HepG2 (cell line): ENCODE results near the gene ARHGAP15. TPM values are rescaled to one million over a fixed set of nuclear protein-coding genes. Genes with fewer than 3 reads are reported as not detected.

ENCODE experiments used
- ATAC-seq: fragments of 200-7000 bp; cut with Tn5 transposase; 3 replicates; pipeline ENCODE4 v1.9.1; 2020; ENCODE audit warnings: mild to moderate bottlenecking, moderate library complexity
- BruUV-seq: library from RNA; stranded (reverse); fragments of 400-500 nt; replicated peaks from 2 replicates; lab custom pipeline; 2021; lab: Mats Ljungman, UMichigan
- CTCF ChIA-PET: fragments of 300-600 bp; formaldehyde crosslinking; extraction: SDS; loops from one replicate; lab custom pipeline; 2021; ENCODE audit warnings: low total read pairs, inconsistent platforms, low intra/inter-chr PET ratio; lab: Yijun Ruan, JAX
- POLR2A ChIA-PET: fragments of 350-600 bp; sonication (Branson Sonifier 250); formaldehyde crosslinking; loops from one replicate; lab custom pipeline; 2020; ENCODE audit warnings: antibody characterized with exemption, inconsistent platforms; lab: Yijun Ruan, JAX
- DNase-seq: peaks from one replicate; pipeline ENCODE4 v3.0.0-alpha.2; 2015; ENCODE audit warnings: low spot score
- FAIRE-seq: peaks from 3 replicates; lab custom pipeline; 2011; peaks lifted over from hg19 to GRCh38; lab: Jason Lieb, UNC
- H2AFZ ChIP-seq: one replicate; pipeline ENCODE4 v1.6.1; 2011; ENCODE audit warnings: low read length, inconsistent platforms
- H3K27ac ChIP-seq: fragments of 300-600 bp; 3 replicates; pipeline ENCODE4 v1.8.0; 2011; ENCODE audit warnings: mixed run types, mild to moderate bottlenecking, mixed read lengths, low read length, inconsistent platforms; ENCODE audit not compliant: insufficient read depth; ENCODE audit errors: extremely low read length
- H3K27me3 ChIP-seq, 2 experiments: fragments of 200-600 bp in 1 of 2; 2 replicates in 1 of 2; 3 replicates in 1 of 2; pipeline versions ENCODE4 v1.6.0 to v1.8.0; 2011; ENCODE audit warnings: low read length in 2 of 2, mild to moderate bottlenecking in 2 of 2, moderate library complexity in 2 of 2, inconsistent platforms in 1 of 2; ENCODE audit not compliant: insufficient read depth in 2 of 2, control insufficient read depth in 1 of 2
- H3K36me3 ChIP-seq, 2 experiments: fragments of 200-600 bp in 1 of 2; replicated peaks in 1 of 2; 2 replicates in 1 of 2; 3 replicates in 1 of 2; pipeline versions ENCODE4 v1.5.1 to v1.8.0; 2011; ENCODE audit warnings: low read length in 2 of 2, inconsistent platforms in 1 of 2; ENCODE audit not compliant: insufficient read depth in 2 of 2, control insufficient read depth in 1 of 2
- H3K4me1 ChIP-seq: 2 replicates; pipeline ENCODE4 v1.5.1; 2012; ENCODE audit warnings: low read length, inconsistent platforms; ENCODE audit not compliant: insufficient read depth
- H3K4me2 ChIP-seq: 2 replicates; pipeline ENCODE4 v1.6.0; 2011; ENCODE audit warnings: low read depth, low read length, inconsistent platforms
- H3K4me3 ChIP-seq, 3 experiments: fragments of 200-600 bp in 1 of 3; sonication (generic), shearing (Covaris generic) in 1 of 3; replicated peaks in 1 of 3; 2 replicates each; pipeline ENCODE4 v1.5.1; 2011 to 2016; ENCODE audit warnings: low read length in 3 of 3, inconsistent platforms in 2 of 3, low read depth in 2 of 3, mild to moderate bottlenecking in 2 of 3, control low read depth in 1 of 3, mixed read lengths in 1 of 3; ENCODE audit not compliant: insufficient read depth in 1 of 3
- H3K79me2 ChIP-seq: one replicate; pipeline ENCODE4 v1.6.1; 2011; ENCODE audit warnings: low read length, inconsistent platforms; ENCODE audit not compliant: insufficient read depth
- H3K9ac ChIP-seq: 2 replicates; pipeline ENCODE4 v1.6.0; 2011; ENCODE audit warnings: mild to moderate bottlenecking, low read depth, low read length, inconsistent platforms; ENCODE audit not compliant: insufficient read depth
- H3K9me3 ChIP-seq: 2 replicates; pipeline ENCODE4 v1.5.1; 2012; ENCODE audit warnings: mild to moderate bottlenecking, low read length
- H4K20me1 ChIP-seq: 2 replicates; pipeline ENCODE4 v1.6.0; 2011; ENCODE audit warnings: inconsistent platforms, mild to moderate bottlenecking, low read length, moderate library complexity; ENCODE audit not compliant: insufficient read depth
- BCL6 ChIP-seq: IDR thresholded peaks from 2 replicates; pipeline ENCODE4 v1.6.1; 2016; ENCODE audit warnings: missing genetic modification reagents, missing compliant biosample characterization
- FOXM1 ChIP-seq: sonication (generic); formaldehyde crosslinking; IDR thresholded peaks from 2 replicates; pipeline ENCODE4 v1.5.0; 2020; ENCODE audit warnings: missing genetic modification reagents
- HOXA3 ChIP-seq: sonication (generic); formaldehyde crosslinking; IDR thresholded peaks from 2 replicates; pipeline ENCODE4 v1.5.0; 2020; ENCODE audit warnings: missing genetic modification reagents
- SUZ12 ChIP-seq: fragments of 150-350 bp; IDR thresholded peaks from 2 replicates; pipeline ENCODE4 v1.6.1; 2014; ENCODE audit warnings: low read depth, low read length
- ZNF138 ChIP-seq: sonication (generic); formaldehyde crosslinking; IDR thresholded peaks from 2 replicates; pipeline ENCODE4 v1.5.0; 2020; ENCODE audit warnings: mild to moderate bottlenecking, low read depth, missing genetic modification reagents
- WGBS: methylation state at CpG from one replicate; pipeline ENCODE4 v1.1.6; 2017; ENCODE audit warnings: low lambda C conversion rate; 5-methylcytosine and 5-hydroxymethylcytosine counted together
- in situ Hi-C: cut with HindIII; loops from 2 replicates; pipeline ENCODE4 v1.10.0; 2017; ENCODE audit warnings: low pct_unique_long_range_greater_than_20kb; ENCODE audit not compliant: extremely low pct_ligation_motif_present
- intact Hi-C: fragments of 100-400 bp; cut with micrococcal nuclease; formaldehyde crosslinking; loops from one replicate; pipeline ENCODE4 v1.10.0; 2022; ENCODE audit not compliant: unreplicated experiment
- polyA plus RNA-seq, 8 experiments: library from polyadenylated mRNA; depleted of rRNA in 3 of 8; stranded (reverse) in 7 of 8; unstranded in 1 of 8; fragments of >200 nt; fragmentation: Illumina TruSeq in 4 of 8; extraction: Trizol in 4 of 8; gene quantifications; 2 replicates each; pipeline versions ENCODE4 v1.2.1 to v1.2.3, GENCODE V29; 2011 to 2016; ENCODE audit warnings: low read depth in 4 of 8, missing spikeins in 1 of 8, mixed read lengths in 1 of 8; ENCODE audit not compliant: insufficient read depth in 1 of 8
- total RNA-seq, 5 experiments: library from RNA; depleted of rRNA; stranded (reverse); fragments of >200 nt; fragmentation: Illumina TruSeq; extraction: Trizol; gene quantifications; 2 replicates each; pipeline ENCODE4 v1.2.3, GENCODE V29; 2016; ENCODE audit warnings: low read depth in 1 of 5
- TF ChIP-seq, protein P1 (sequence below): sonication (generic); formaldehyde crosslinking; IDR thresholded peaks from 2 replicates; pipeline ENCODE4 v1.8.1; 2023; ENCODE audit warnings: missing genetic modification reagents, inconsistent platforms, borderline replicate concordance
- TF ChIP-seq, protein P2 (sequence below): sonication (generic); formaldehyde crosslinking; IDR thresholded peaks from 2 replicates; pipeline ENCODE4 v1.5.0; 2020; ENCODE audit warnings: mild to moderate bottlenecking, missing genetic modification reagents, borderline replicate concordance

ARHGAP15 gene
- total and polyA plus RNA-seq, 2 of the 13 experiments (the other 11 are each of a cell fraction or from before 2014, with no cell fraction given), result 0.04 TPM; not detected in 1

DNA sequence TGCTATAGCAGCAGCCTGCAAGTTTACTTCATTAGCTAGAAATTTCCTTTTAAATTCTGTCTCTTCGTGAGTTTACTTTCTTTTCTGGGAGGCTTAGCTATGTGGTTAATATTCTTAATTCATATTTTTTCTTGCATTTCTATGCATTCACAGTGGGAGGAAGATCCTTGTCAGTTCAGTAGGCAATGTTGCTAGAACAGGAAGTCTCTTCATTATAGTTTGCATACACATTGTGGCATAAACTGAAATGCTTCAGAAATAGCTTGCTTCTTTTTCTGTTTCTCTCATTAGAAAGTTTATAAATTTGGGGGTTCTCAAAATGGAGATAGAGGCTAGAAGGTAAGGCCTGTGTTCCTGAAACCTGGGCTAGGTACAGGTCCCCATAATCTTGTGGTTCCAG is 8.1 kb upstream of the ARHGAP15 start:
- no peaks in the 10 kb centered on the region for H4K20me1 ChIP-seq
- peaks cover 9% of the 10 kb centered on the region; the same call in 1 of the 2 replicates for H3K4me1 ChIP-seq
- no peaks in the 10 kb centered on the region for H3K36me3 ChIP-seq
- 2% methylated on average over 1 of the region's 1 CpG for WGBS
- no peak overlapping the region for H3K9ac ChIP-seq
- no peaks in the 10 kb centered on the region for H3K9me3 ChIP-seq
- H3K4me2 ChIP-seq, result no peak overlapping the region
- no peak overlapping the region for H3K4me3 ChIP-seq
- TF ChIP-seq, protein P1, sequence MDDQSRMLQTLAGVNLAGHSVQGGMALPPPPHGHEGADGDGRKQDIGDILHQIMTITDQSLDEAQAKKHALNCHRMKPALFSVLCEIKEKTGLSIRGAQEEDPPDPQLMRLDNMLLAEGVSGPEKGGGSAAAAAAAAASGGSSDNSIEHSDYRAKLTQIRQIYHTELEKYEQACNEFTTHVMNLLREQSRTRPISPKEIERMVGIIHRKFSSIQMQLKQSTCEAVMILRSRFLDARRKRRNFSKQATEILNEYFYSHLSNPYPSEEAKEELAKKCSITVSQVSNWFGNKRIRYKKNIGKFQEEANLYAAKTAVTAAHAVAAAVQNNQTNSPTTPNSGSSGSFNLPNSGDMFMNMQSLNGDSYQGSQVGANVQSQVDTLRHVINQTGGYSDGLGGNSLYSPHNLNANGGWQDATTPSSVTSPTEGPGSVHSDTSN (CRISPR knock-in tag), result no peak
- H2AFZ ChIP-seq, result no peak overlapping the region
- H3K27ac ChIP-seq, result no peak overlapping the region
- in situ Hi-C loops, result no loop called here
- no peaks in the 10 kb centered on the region for H3K27me3 ChIP-seq
- CTCF ChIA-PET, result no interaction called here
- BruUV-seq, result no TSS peak
- ATAC-seq (no peak), DNase-seq (no peak), FAIRE-seq (no peak)
- POLR2A ChIA-PET, result no interaction called here
- no peaks in the 10 kb centered on the region for H3K79me2 ChIP-seq
- intact Hi-C loops, result no loop called here

DNA sequence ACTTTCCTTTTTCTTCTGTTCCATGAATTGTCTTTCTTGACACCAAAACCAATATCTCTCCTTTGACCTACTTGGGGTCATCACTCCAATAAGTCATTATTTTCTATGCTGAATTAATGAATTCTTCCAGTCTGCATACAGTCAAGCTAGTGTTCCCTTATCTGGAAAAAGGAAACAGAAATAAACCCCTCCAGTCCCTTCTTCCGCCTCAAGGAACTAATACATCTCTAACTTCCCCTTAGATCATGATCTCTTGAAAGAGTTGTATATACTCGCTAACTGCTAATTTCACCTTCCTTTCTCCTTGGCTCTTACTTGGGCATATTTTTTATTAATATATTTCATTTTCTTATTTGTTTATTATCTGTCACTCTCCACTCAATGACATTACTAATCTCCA is 7.3 kb upstream of the ARHGAP15 start:
- no peak overlapping the region for H3K9ac ChIP-seq
- DNase-seq (no peak), FAIRE-seq (no peak), ATAC-seq (no peak)
- H3K36me3 ChIP-seq, result no peaks in the 10 kb centered on the region
- peaks cover 9% of the 10 kb centered on the region; the same call in 1 of the 2 replicates for H3K4me1 ChIP-seq
- in situ Hi-C loops (no loop called here), intact Hi-C loops (no loop called here)
- BruUV-seq, result no TSS peak
- no peaks in the 10 kb centered on the region for H3K9me3 ChIP-seq
- TF ChIP-seq, protein P2, sequence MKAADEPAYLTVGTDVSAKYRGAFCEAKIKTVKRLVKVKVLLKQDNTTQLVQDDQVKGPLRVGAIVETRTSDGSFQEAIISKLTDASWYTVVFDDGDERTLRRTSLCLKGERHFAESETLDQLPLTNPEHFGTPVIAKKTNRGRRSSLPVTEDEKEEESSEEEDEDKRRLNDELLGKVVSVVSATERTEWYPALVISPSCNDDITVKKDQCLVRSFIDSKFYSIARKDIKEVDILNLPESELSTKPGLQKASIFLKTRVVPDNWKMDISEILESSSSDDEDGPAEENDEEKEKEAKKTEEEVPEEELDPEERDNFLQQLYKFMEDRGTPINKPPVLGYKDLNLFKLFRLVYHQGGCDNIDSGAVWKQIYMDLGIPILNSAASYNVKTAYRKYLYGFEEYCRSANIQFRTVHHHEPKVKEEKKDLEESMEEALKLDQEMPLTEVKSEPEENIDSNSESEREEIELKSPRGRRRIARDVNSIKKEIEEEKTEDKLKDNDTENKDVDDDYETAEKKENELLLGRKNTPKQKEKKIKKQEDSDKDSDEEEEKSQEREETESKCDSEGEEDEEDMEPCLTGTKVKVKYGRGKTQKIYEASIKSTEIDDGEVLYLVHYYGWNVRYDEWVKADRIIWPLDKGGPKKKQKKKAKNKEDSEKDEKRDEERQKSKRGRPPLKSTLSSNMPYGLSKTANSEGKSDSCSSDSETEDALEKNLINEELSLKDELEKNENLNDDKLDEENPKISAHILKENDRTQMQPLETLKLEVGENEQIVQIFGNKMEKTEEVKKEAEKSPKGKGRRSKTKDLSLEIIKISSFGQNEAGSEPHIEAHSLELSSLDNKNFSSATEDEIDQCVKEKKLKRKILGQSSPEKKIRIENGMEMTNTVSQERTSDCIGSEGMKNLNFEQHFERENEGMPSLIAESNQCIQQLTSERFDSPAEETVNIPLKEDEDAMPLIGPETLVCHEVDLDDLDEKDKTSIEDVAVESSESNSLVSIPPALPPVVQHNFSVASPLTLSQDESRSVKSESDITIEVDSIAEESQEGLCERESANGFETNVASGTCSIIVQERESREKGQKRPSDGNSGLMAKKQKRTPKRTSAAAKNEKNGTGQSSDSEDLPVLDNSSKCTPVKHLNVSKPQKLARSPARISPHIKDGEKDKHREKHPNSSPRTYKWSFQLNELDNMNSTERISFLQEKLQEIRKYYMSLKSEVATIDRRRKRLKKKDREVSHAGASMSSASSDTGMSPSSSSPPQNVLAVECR (CRISPR knock-in tag), result no peak
- TF ChIP-seq ZNF138, result no peak
- TF ChIP-seq SUZ12, result no peak
- no peak for TF ChIP-seq HOXA3 (CRISPR knock-in tag)
- no peak for TF ChIP-seq FOXM1 (CRISPR knock-in tag)
- TF ChIP-seq BCL6 (CRISPR knock-in tag), result no peak
- H3K4me3 ChIP-seq, result no peak overlapping the region
- H4K20me1 ChIP-seq, result no peaks in the 10 kb centered on the region
- no peak overlapping the region for H3K27ac ChIP-seq
- no peak overlapping the region for H3K4me2 ChIP-seq
- POLR2A ChIA-PET, result no interaction called here
- no peak overlapping the region for H2AFZ ChIP-seq
- CTCF ChIA-PET, result no interaction called here
- 10% methylated on average over 2 of the region's 2 CpGs for WGBS
- H3K79me2 ChIP-seq, result no peaks in the 10 kb centered on the region
- H3K27me3 ChIP-seq, result no peaks in the 10 kb centered on the region
